GM19452 (cell line): ENCODE results near the gene EID3.

Experiments
- ATAC-seq: cut with Tn5 transposase; IDR thresholded peaks from one replicate; pipeline ENCODE4 v1.9.1; 2021; ENCODE audit not compliant: unreplicated experiment

Gene EID3

GRCh38 chr12:104353012-104353981, 49.8 kb downstream of the EID3 start:
- no peak for ATAC-seq

DNA sequence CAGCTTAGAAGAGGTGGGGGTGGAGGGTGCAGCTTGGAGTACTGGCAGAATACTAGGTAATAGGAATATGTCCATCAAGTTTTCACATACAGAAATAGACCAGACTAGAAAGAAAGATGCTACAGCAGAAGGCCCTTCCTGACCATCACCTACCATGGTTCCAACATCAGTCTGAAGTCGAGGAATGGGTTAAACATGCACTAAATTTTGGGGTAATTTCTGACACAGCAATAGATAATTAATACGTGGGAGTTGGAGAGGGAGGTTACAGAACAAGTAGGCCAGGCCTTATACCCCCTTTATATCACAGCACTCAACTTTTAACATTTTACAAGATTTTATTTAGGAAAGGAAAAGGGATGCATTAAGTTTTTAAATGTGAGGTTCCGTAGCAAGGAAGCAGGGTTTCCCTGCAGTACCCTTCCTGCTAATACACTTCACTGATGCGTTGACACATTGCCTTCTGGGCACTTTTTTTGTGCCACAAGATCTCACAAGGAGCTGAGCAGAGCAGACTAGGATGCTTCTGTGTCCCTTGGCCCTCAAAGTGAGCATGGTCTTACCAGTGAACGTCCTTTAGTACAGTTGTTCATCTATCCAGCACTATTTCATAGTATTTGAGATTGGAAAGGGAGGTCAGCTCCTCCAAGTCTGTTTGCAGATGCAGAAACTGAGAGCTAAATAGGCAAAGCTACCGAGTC, 50.8 kb downstream of the EID3 start:
- no peak for ATAC-seq
